ENCODE results near the gene LIMS1.

LIMS1 gene

GRCh38 chr2:108621687-108622681 is 87.7 kb downstream of the LIMS1 start (continued):
- TF ChIP-seq ELK4 (IDR thresholded peaks at IDR 0.05; ENCODE audit: borderline replicate concordance, low read depth, low read length) (no peak), ZNF629 (tag by site-specific recombination; IDR thresholded peaks at IDR 0.05) (no peak)

GRCh38 chr2:108623616-108624015 is 89.3 kb downstream of the LIMS1 start:
- ChIA-PET POLR2A (no interaction called here), CTCF (interaction anchor here (1.7 to 9.2 kb wide), 2 partner anchors 9 to 12 kb away, joined by 12 to 98 read pairs; no protein-coding TSS in a partner anchor)
- H3K4me1 ChIP-seq (ENCODE audit: control insufficient read depth, insufficient read depth, low read length): 0 out of 2 replicates have a peak, but pooled peaks cover 11% of the 10 kb centered on the region
- no peaks in the 10 kb centered on the region for H3K9me3 ChIP-seq (ENCODE audit: control insufficient read depth, insufficient read depth, low read depth, low read length)
- no peak for TF ChIP-seq TSHZ1 (tag by site-specific recombination; IDR thresholded peaks at IDR 0.05; ENCODE audit: borderline replicate concordance)
- no peak for TF ChIP-seq ZNF175 (tag by site-specific recombination; IDR thresholded peaks at IDR 0.05)
- TF ChIP-seq ZNF112 (tag by site-specific recombination; IDR thresholded peaks at IDR 0.05): no peak
- TF ChIP-seq SALL2 (tag by site-specific recombination; IDR thresholded peaks at IDR 0.05; ENCODE audit: borderline replicate concordance): no peak
- TF ChIP-seq ZNF544 (tag by site-specific recombination; IDR thresholded peaks at IDR 0.05): no peak
- no peak for TF ChIP-seq ZNF114 (tag by site-specific recombination; IDR thresholded peaks at IDR 0.05)
- TF ChIP-seq TRIM28 (IDR thresholded peaks at IDR 0.05; ENCODE audit: borderline replicate concordance, low read length): no peak
- TF ChIP-seq ZBTB8A (tag by site-specific recombination; IDR thresholded peaks at IDR 0.05): no peak
- TF ChIP-seq ZNF513 (tag by site-specific recombination; IDR thresholded peaks at IDR 0.05): no peak
- TF ChIP-seq ZNF146 (tag by site-specific recombination; IDR thresholded peaks at IDR 0.05): no peak
- no peak for TF ChIP-seq ZNF707 (tag by site-specific recombination; IDR thresholded peaks at IDR 0.05)
- TF ChIP-seq OSR2 (tag by site-specific recombination; IDR thresholded peaks at IDR 0.05): no peak
- no peaks in the 10 kb centered on the region for H3K36me3 ChIP-seq (ENCODE audit: control insufficient read depth in 2 of 2, insufficient read depth in 1 of 2, low read length in 2 of 2)
- H3K27ac ChIP-seq (ENCODE audit: extremely low read depth, low read depth, low read length): no peak overlapping the region
- H3K4me3 ChIP-seq (ENCODE audit: low read depth, low read length): no peak overlapping the region

- POLR2A ChIA-PET: interaction anchor here (0.6 kb wide), 1 partner anchor 92 kb away, joined by 9 read pairs; no protein-coding TSS in a partner anchor
- Histone ChIP-seq H3K9me3 (ENCODE audit: control insufficient read depth, insufficient read depth, low read depth, low read length) (no peaks in the 10 kb centered on the region), H3K27ac (ENCODE audit: extremely low read depth, low read depth, low read length) (no peak overlapping the region), H3K4me1 (ENCODE audit: control insufficient read depth, insufficient read depth, low read length) (0 out of 2 replicates have a peak, but pooled peaks cover 7% of the 10 kb centered on the region), H3K36me3 (ENCODE audit: control insufficient read depth in 2 of 2, insufficient read depth in 1 of 2, low read length in 2 of 2) (no peaks in the 10 kb centered on the region; a peak in 1 of 3 replicates), H3K4me3 (ENCODE audit: low read depth, low read length) (no peak overlapping the region)
- CTCF ChIA-PET: interaction anchor here (0.7 to 9.2 kb wide), 2 partner anchors 10 to 11 kb away, joined by 3 to 98 read pairs; no protein-coding TSS in a partner anchor
- TF ChIP-seq IKZF3 (tag by site-specific recombination; IDR thresholded peaks at IDR 0.05) (no peak), ZNF473 (tag by site-specific recombination; IDR thresholded peaks at IDR 0.05) (no peak), ZNF221 (tag by site-specific recombination; IDR thresholded peaks at IDR 0.05; ENCODE audit: borderline replicate concordance) (no peak), ZNF292 (tag by site-specific recombination; IDR thresholded peaks at IDR 0.05; ENCODE audit: borderline replicate concordance, low read depth) (no peak), ZNF184 (tag by site-specific recombination; IDR thresholded peaks at IDR 0.05) (no peak), ZNF580 (tag by site-specific recombination; IDR thresholded peaks at IDR 0.05) (no peak), RBAK (tag by site-specific recombination; IDR thresholded peaks at IDR 0.05) (no peak), ZBTB1 (tag by site-specific recombination; IDR thresholded peaks at IDR 0.05) (no peak), ZNF626 (tag by site-specific recombination; IDR thresholded peaks at IDR 0.05) (no peak), ZSCAN23 (tag by site-specific recombination; IDR thresholded peaks at IDR 0.05) (no peak), ZBTB48 (tag by site-specific recombination; IDR thresholded peaks at IDR 0.05) (no peak), MZF1 (tag by site-specific recombination; IDR thresholded peaks at IDR 0.05; ENCODE audit: borderline replicate concordance) (no peak)
These were observed 91.0 kb downstream of the LIMS1 start for GRCh38 chr2:108625186-108625827.
